SH-SY5Y (cell line): ENCODE data around the gene LRBA.

Source experiments
- GATA2 ChIP-seq: IDR thresholded peaks from 2 replicates; pipeline ENCODE4 v1.6.1; 2011; ENCODE audit warnings: mild to moderate bottlenecking, low read depth, low read length
- GATA3 ChIP-seq: IDR thresholded peaks from 2 replicates; pipeline ENCODE4 v1.6.1; 2011; ENCODE audit warnings: low read depth, mild to moderate bottlenecking, low read length, moderate library complexity

Gene LRBA

DNA sequence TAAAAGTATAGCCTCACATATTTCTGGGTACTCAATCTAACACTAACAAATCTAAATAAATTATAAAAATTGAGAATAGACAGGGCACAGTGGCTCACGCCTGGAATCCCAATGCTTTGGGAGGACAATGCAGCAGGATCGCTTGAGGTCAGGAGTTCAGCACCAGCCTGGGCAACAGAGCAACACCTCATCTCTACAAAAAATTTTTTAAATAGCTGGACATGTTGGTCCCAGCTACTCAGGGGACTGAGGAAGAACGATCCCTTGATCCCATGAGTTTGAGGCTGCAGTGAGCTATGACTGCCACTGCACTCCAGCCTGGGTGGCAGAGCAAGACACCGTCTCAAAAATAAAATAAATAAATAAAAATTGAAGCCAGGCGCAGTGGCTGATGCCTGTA, 192.7 kb downstream of the LRBA start:
- TF ChIP-seq GATA3 (no peak), GATA2 (no peak)

GRCh38 chr4:150821641-150822040, 193.4 kb downstream of the LRBA start:
- TF ChIP-seq GATA3 (no peak), GATA2 (no peak)

- no peak for TF ChIP-seq GATA2
- TF ChIP-seq GATA3, result no peak
Measured at GRCh38 chr4:150820409-150820808, 194.7 kb downstream of the LRBA start.

GRCh38 chr4:150818661-150819060, 196.4 kb downstream of the LRBA start:
- TF ChIP-seq GATA2 (no peak), GATA3 (no peak)

DNA sequence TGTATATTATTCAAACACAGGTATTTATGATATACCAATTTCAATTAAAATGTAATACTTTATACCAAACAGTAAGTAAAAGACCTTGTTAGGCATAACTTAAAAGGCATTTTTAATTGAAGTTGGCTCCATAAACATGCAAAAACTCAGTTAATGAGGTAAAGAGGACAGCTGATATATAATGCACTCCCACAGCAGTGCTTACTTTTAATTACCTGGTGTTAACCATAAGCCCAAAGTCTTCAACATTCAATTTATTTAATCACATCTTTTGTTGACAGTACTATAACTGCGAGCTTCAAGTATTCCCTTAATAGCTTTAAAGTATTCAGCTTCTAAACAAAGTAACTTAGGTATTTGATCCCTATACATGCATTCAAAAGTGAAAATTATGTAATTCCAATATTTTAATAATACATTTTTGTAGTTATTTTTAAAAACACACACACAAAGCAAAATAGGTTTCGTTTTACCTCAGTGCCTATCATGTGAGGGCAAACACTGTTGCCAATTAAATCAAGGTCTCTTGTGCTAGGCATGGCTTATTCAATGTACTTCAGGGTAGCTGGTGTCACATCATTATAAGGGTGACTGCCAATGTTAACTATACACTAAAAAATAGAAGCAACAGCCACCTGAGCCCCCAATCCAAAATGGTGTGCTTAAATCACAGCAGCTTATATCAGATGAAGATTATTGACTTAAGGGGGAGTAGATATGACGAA, 197.1 kb downstream of the LRBA start:
- no peak for TF ChIP-seq GATA3
- TF ChIP-seq GATA2, result no peak

DNA sequence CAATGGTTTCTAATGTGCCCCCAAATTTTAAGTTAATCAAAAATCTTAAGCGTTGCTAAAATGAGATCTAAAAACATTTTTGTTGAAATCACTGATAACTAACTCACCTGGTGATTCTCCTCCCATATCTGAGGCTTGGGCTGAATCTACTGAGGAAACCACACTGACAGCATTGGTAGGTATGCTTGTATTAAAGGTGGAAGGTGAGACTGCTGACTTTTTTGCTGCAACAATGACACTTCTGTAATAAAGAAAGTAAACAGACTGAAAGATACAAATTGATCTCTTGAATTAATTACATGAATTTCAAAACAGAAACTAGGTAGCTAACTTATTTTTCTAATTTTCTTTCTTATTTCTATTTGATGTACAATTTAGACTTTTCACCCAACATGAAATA, 198.1 kb downstream of the LRBA start:
- TF ChIP-seq GATA3, result no peak
- TF ChIP-seq GATA2, result no peak

DNA sequence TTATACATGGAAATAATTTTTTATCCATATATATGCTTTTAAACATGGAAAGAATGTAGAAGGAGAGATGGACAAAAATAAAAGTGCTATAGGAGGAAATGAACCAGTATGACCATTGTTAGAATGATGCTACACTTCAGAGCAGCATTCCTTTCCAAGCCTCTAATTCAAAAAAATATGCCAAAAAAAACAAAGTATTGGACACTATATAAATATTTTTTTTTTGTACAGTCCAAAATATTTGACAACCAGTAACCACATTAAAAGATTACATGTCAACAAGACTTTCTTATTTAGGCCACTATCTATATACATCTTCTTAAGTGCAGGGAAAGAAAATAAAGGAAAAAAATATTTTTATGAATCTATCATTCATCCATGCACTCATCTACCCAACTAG, 198.6 kb downstream of the LRBA start:
- no peak for TF ChIP-seq GATA3
- TF ChIP-seq GATA2, result no peak

GRCh38 chr4:150814873-150815272, 200.2 kb downstream of the LRBA start:
- TF ChIP-seq GATA3 (no peak), GATA2 (no peak)

- TF ChIP-seq GATA2 (no peak), GATA3 (no peak)
Measured at GRCh38 chr4:150805183-150806025, 209.7 kb downstream of the LRBA start.

DNA sequence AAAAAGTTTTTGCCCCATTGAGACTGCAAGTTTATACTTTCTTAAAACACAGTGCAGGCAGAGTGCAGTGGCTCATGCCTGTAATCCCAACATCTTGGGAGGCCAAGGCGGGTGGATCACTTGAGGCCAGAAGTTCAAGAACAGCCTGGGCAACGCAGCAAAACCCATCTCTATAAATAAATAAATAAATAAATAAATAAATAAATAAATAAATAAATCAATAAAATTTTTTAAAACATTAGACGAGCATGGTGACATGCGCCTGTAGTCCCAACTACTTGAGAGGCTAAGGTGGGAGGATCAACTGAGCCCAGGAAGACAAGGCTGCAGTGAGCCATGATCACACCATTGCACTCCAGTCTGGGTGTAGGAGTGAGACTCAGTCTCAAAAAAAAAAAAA, 213.3 kb downstream of the LRBA start:
- TF ChIP-seq GATA2, result no peak
- no peak for TF ChIP-seq GATA3

GRCh38 chr4:150799207-150799606, 215.9 kb downstream of the LRBA start:
- TF ChIP-seq GATA2, result no peak

DNA sequence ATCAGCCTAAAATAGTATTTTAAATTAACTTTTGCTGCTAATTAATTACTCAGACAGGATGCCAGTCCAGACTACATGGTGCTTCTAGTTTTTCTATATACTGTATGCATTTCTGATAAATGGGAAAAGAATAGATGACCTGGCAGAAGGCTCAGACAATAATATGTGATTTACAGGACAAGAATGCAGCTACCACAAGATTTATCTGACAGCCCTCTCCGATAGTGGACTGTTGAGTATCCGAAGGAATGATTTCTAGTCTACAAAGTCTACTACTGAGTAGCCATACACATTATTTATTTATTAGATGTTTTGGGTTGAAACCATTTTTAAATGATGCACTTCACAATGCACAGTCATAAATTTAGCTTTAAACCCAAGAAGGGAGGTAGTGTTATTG, 220.4 kb downstream of the LRBA start:
- TF ChIP-seq GATA3 (no peak), GATA2 (no peak)

DNA sequence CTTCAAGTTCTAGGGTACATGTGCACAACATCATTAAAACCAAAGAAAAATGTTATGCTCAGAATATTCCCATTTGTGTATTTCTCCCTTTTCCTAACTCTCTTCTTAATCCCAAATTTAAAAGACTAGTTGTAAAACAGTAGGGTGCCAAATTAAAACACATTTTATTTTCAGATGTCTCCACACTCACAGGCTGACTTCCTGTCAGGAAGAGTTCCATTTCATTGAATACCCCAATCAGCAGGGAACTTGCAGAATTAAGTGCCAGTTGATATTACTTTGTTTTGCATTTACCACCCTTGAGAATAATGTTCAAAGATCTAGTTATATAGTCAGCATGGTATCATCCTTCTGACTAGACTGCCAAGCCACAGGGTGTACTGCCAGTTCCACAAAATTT, 225.2 kb downstream of the LRBA start:
- no peak for TF ChIP-seq GATA3
- no peak for TF ChIP-seq GATA2

DNA sequence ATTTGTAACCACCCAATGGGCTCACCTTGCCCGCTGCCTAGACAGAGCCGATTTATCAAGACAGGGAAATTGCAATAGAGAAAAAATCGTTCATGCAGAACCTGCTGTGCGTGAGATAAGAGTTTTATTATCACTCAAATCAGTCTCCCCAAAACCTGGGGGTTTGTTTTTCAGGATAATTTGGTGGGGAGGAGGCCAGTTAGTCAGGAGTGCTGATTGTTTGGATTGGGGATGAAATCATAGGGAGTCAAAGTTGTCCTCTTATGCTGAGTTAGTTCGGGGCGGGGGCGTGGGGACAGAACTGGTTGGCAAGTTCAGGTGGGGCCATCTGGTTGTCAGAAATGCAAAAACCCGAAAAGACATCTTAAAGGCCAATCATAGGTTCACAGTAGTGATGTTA, 230.1 kb downstream of the LRBA start:
- TF ChIP-seq GATA3 (no peak), GATA2 (no peak)

DNA sequence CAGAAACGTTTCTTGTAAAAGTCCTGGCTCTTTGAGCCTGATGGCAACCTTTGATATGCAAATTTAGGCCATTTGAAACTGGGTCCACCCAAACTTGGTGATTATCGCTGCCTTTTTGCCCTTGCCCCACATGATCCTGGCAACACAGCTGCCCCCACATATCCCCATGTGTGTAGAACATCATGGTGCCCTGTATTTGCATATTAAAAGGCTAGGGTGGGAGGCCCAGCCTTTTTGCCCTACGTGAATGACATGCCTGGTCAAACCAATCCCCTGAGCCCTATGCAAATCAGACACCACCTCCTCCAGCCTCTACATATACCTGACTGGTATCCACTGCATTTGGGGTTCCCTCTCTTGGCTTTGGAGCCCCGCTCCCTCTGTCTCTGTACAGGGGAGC, 230.8 kb downstream of the LRBA start:
- TF ChIP-seq GATA3 (no peak), GATA2 (no peak)
